HG02884 (cell line): ENCODE measurements around the gene MAST2.
"Not testable (repeated sequence)": the region's sequence is repeated elsewhere in the genome, so short reads cannot be mapped to it uniquely, and the experiment has no call there.

Source experiments
- ATAC-seq: cut with Tn5 transposase; IDR thresholded peaks from one replicate; pipeline ENCODE4 v1.9.1; 2021; ENCODE audit warnings: mild to moderate bottlenecking, moderate library complexity; ENCODE audit not compliant: unreplicated experiment

The MAST2 gene

GRCh38 chr1:46056325-46056724 lies 252.9 kb downstream of the MAST2 start:
- no peak for ATAC-seq

DNA sequence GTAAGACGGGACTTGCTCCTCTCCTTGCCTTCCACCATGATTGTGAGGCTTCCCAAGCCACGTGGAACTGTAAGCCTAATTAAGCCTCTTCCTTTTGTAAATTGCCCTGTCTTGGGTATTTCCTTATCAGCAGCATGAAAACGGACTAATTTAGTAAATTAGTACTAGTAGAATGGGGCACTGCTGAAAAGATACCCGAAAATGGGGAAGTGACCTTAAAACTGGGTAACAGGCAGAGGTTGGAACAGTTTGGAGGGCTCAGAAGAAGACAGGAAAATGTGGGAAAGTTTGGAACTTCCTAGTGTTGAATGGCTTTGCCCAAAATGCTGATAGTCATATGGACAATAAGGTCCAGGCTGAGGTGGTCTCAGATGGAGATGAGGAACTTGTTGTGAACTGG lies 253.8 kb downstream of the MAST2 start:
- ATAC-seq: not testable (repeated sequence)

DNA sequence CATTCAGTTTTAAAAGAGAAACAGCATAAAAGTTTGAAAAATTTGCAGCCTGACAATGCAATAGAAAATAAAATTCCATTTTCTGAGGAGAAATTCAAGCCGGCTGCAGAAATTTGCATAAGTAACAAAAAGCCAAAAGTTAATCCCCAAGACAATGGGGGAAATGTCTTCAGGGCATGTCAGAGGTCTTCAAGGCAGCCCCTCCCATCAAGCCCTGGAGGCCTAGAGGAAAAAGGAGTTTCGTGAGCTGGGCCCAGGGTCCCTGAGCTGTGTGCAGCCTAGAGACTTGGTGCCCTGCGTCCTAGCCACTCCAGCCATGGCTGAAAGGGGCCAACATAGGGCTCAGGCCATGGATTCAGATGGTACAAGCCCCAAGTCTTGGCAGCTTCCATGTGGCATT lies 254.4 kb downstream of the MAST2 start:
- no peak for ATAC-seq

DNA sequence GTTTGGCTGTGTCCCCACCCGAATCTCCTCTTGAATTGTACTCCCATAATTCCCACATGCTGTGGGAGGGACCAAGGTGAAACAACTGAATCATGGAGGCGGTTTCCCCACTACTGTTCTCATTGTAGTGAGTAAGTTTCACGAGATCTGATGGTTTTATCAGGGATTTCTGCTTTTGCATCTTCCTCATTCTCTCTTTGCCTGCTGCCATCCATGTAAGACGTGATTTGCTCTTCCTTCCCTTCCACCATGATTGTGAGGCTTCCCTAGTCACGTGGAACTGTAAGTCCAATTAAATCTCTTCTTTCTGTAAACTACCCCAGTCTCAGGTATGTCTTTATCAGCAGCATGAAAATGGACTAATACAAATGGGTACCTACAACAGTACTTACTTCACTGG lies 255.5 kb downstream of the MAST2 start:
- no peak for ATAC-seq

GRCh38 chr1:46061146-46061545 lies 257.7 kb downstream of the MAST2 start:
- no peak for ATAC-seq

- no peak for ATAC-seq
These were observed 259.4 kb downstream of the MAST2 start for GRCh38 chr1:46062651-46063319.

DNA sequence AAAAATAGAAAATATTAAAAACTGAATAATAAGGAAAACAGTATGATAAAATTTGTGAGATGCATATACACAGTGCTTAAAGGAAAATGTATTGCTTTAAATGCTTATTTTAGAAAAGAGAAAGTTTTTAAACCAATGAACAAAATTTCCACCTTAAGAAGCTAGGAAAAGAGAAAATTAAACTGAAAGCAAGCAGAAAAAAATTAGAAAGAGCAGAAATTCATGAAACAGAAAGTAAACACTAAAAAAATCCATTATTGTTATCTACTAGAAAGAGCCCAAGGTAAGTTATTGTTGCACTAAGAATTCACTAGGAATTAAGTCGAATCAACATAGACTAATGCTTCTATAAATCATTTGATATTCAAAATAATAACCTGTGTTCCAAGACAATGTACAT lies 261.3 kb downstream of the MAST2 start:
- no peak for ATAC-seq

- no peak for ATAC-seq
These were observed 262.0 kb downstream of the MAST2 start for GRCh38 chr1:46065405-46065804.

DNA sequence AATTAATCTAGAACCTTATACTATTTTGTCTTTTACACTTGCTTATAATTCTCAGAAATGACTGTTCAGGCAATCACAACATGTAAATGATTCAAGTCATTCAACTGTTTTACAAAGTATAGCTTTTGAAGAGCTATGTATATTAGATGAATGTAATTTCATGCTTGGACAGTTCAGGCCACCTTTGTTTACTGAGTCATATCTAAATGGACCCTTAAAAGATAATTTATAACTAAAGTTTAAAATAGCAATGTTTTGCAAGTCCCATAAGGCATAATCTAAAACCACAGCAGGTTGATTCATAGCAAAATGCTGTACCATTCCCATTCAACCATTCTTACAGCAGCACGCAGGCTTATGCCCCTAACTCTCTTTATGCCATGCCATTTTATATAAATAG lies 264.2 kb downstream of the MAST2 start:
- no peak for ATAC-seq

GRCh38 chr1:46068525-46068924 lies 265.1 kb downstream of the MAST2 start:
- ATAC-seq: no peak

DNA sequence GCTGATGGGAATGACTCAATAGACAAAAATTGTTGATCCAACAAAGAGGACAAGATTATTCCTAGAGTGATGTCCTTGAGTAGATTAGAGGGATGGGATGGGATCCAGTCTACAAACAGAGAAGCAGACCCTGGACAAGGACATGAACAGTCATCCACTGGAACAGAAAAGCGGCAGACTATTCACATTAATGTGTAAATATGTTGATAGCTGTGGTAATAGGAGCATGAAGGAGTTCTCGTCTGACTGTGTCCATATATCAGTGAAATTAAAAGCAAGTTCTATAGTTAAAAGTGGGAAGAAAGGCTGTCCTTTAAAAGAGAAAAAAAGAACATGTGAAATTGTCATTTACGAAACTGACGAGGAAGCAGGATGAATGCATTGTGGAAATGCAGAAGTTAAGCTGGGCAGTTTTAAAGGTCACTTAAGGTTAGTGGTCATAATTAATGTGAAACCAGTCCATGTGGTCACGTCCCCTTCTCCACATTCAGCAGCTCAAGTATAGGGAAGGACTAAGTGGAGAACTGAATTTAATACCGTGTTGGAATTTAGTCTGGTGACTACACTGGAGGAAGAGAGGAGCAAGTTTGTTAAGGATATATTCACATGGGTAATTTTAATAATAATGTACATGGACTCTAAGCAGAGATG lies 266.9 kb downstream of the MAST2 start:
- ATAC-seq: no peak

- no peak for ATAC-seq
These were observed 269.6 kb downstream of the MAST2 start for GRCh38 chr1:46072975-46073374.

DNA sequence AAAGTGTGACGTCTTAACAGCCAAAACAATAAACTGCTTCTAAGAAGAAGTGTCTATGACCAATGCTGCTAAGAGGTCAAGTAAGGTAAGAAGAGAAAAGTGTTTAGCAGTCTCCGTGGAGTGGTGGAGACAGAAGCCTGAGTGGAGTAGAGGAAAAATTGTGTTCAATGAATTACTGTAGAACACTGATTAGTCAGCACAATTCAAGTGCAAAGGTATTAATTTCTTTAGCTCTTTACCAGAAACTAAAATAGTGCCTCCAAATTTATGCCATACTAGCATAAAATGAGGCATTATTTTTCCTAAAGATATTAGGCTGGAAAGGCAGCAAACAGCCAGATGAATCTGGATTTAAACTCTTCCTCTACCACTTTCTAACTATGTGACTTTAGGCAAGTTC lies 272.9 kb downstream of the MAST2 start:
- ATAC-seq: no peak

DNA sequence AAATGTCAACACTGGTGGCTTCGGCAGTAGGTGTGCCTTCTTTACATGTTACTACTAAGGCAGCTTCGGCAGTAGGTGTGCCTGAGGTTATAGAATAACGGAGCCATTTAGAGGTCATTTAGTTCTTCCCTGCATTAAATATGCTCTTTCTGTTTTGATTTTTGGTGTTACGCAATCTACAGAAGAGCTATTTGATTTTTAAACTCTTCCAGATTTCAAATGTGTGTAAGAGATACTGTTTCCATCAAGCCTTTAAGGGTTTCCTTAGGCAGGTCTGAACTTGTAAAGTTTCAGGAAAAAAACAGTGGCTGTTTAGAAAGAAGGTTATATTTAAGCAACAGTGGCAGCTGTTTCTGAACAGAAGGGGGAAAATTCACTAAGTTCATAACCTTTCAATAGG lies 274.2 kb downstream of the MAST2 start:
- ATAC-seq: no peak

GRCh38 chr1:46080257-46080656 lies 276.8 kb downstream of the MAST2 start:
- no peak for ATAC-seq

DNA sequence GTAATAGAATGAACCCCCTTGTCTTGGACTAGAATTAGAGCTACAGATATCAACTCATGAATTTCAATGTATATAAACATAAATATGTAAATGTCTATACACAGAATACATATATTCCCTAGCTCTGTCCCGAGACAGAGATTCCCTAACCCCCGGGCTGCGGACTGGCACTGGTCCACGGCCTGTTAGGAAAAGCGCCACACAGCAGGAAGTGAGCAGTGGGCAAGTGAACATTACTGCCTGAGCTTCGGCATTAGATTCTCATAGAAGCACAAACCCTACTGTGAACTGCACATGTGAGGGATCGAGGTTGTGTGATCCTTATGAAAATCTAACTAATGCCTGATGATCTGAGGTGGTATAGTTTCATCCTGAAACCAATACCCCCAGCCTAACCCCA lies 277.8 kb downstream of the MAST2 start:
- no peak for ATAC-seq

- ATAC-seq: no peak
These were observed 278.2 kb downstream of the MAST2 start for GRCh38 chr1:46081619-46082018.

DNA sequence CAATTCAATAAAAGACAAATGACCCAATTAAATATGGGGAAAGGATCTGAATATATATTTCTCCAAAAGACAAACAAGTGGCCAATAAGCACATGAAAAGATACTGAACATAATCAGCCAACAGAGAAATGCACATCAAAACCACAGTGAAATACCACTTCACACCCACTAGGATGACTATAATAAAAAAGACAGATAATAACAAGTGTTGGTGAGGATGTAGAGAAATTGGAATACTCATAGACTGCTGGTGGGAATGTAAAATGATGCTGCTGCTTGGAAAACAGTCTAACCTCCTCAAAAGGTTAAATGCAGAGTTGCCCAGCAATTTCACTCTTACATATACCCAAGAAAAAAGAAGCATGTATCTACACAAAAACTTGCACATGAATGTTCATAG lies 280.2 kb downstream of the MAST2 start:
- ATAC-seq: no peak

- ATAC-seq: no peak
These were observed 281.4 kb downstream of the MAST2 start for GRCh38 chr1:46084553-46085451.
